HepG2 (cell line): ENCODE data around the gene ASL. TPM values are rescaled to one million over a fixed set of nuclear protein-coding genes. Genes with fewer than 3 reads are reported as not detected.

Experiments
- ATAC-seq: fragments of 200-7000 bp; cut with Tn5 transposase; 3 replicates; pipeline ENCODE4 v1.9.1; 2020; ENCODE audit warnings: mild to moderate bottlenecking, moderate library complexity
- BruUV-seq: library from RNA; stranded (reverse); fragments of 400-500 nt; replicated peaks from 2 replicates; lab custom pipeline; 2021; lab: Mats Ljungman, UMichigan
- CTCF ChIA-PET: fragments of 300-600 bp; formaldehyde crosslinking; extraction: SDS; loops from one replicate; lab custom pipeline; 2021; ENCODE audit warnings: low total read pairs, inconsistent platforms, low intra/inter-chr PET ratio; lab: Yijun Ruan, JAX
- POLR2A ChIA-PET: fragments of 350-600 bp; sonication (Branson Sonifier 250); formaldehyde crosslinking; loops from one replicate; lab custom pipeline; 2020; ENCODE audit warnings: antibody characterized with exemption, inconsistent platforms; lab: Yijun Ruan, JAX
- DNase-seq: peaks from one replicate; pipeline ENCODE4 v3.0.0-alpha.2; 2015; ENCODE audit warnings: low spot score
- FAIRE-seq: peaks from 3 replicates; lab custom pipeline; 2011; peaks lifted over from hg19 to GRCh38; lab: Jason Lieb, UNC
- H2AFZ ChIP-seq: one replicate; pipeline ENCODE4 v1.6.1; 2011; ENCODE audit warnings: low read length, inconsistent platforms
- H3K27ac ChIP-seq: fragments of 300-600 bp; 3 replicates; pipeline ENCODE4 v1.8.0; 2011; ENCODE audit warnings: mixed run types, mild to moderate bottlenecking, mixed read lengths, low read length, inconsistent platforms; ENCODE audit not compliant: insufficient read depth; ENCODE audit errors: extremely low read length
- H3K27me3 ChIP-seq, 2 experiments: fragments of 200-600 bp in 1 of 2; 2 replicates in 1 of 2; 3 replicates in 1 of 2; pipeline versions ENCODE4 v1.6.0 to v1.8.0; 2011; ENCODE audit warnings: low read length in 2 of 2, mild to moderate bottlenecking in 2 of 2, moderate library complexity in 2 of 2, inconsistent platforms in 1 of 2; ENCODE audit not compliant: insufficient read depth in 2 of 2, control insufficient read depth in 1 of 2
- H3K36me3 ChIP-seq, 2 experiments: fragments of 200-600 bp in 1 of 2; replicated peaks in 1 of 2; 2 replicates in 1 of 2; 3 replicates in 1 of 2; pipeline versions ENCODE4 v1.5.1 to v1.8.0; 2011; ENCODE audit warnings: low read length in 2 of 2, inconsistent platforms in 1 of 2; ENCODE audit not compliant: insufficient read depth in 2 of 2, control insufficient read depth in 1 of 2
- H3K4me1 ChIP-seq: 2 replicates; pipeline ENCODE4 v1.5.1; 2012; ENCODE audit warnings: low read length, inconsistent platforms; ENCODE audit not compliant: insufficient read depth
- H3K4me2 ChIP-seq: 2 replicates; pipeline ENCODE4 v1.6.0; 2011; ENCODE audit warnings: low read depth, low read length, inconsistent platforms
- H3K4me3 ChIP-seq, 3 experiments: fragments of 200-600 bp in 1 of 3; sonication (generic), shearing (Covaris generic) in 1 of 3; replicated peaks in 1 of 3; 2 replicates each; pipeline ENCODE4 v1.5.1; 2011 to 2016; ENCODE audit warnings: low read length in 3 of 3, inconsistent platforms in 2 of 3, low read depth in 2 of 3, mild to moderate bottlenecking in 2 of 3, control low read depth in 1 of 3, mixed read lengths in 1 of 3; ENCODE audit not compliant: insufficient read depth in 1 of 3
- H3K79me2 ChIP-seq: one replicate; pipeline ENCODE4 v1.6.1; 2011; ENCODE audit warnings: low read length, inconsistent platforms; ENCODE audit not compliant: insufficient read depth
- H3K9ac ChIP-seq: 2 replicates; pipeline ENCODE4 v1.6.0; 2011; ENCODE audit warnings: mild to moderate bottlenecking, low read depth, low read length, inconsistent platforms; ENCODE audit not compliant: insufficient read depth
- H3K9me3 ChIP-seq: 2 replicates; pipeline ENCODE4 v1.5.1; 2012; ENCODE audit warnings: mild to moderate bottlenecking, low read length
- H4K20me1 ChIP-seq: 2 replicates; pipeline ENCODE4 v1.6.0; 2011; ENCODE audit warnings: inconsistent platforms, mild to moderate bottlenecking, low read length, moderate library complexity; ENCODE audit not compliant: insufficient read depth
- CEBPG ChIP-seq: IDR thresholded peaks from 2 replicates; pipeline ENCODE4 v1.6.1; 2016
- FOXA1 ChIP-seq, 2 experiments: fragments of 450-650 bp in 1 of 2; sonication (generic) in 1 of 2; formaldehyde crosslinking in 1 of 2; IDR thresholded peaks; 2 replicates each; pipeline versions ENCODE4 v1.4.0 to v1.6.1; 2016 to 2020; ENCODE audit warnings: missing genetic modification reagents in 1 of 2
- FOXA3 ChIP-seq: IDR thresholded peaks from 2 replicates; pipeline ENCODE4 v1.6.1; 2016; ENCODE audit warnings: missing genetic modification reagents, missing compliant biosample characterization
- FOXJ3 ChIP-seq: sonication (generic); formaldehyde crosslinking; IDR thresholded peaks from 2 replicates; pipeline ENCODE4 v1.4.0; 2020; ENCODE audit warnings: missing genetic modification reagents, mild to moderate bottlenecking, borderline replicate concordance
- GATAD2A ChIP-seq: IDR thresholded peaks from 2 replicates; pipeline ENCODE4 v1.6.1; 2016
- HNF4A ChIP-seq: sonication (generic); formaldehyde crosslinking; IDR thresholded peaks from 2 replicates; pipeline ENCODE4 v1.4.0; 2020; ENCODE audit warnings: missing genetic modification reagents
- KAT2B ChIP-seq: fragments of 150-350 bp; IDR thresholded peaks from 2 replicates; pipeline ENCODE4 v1.6.1; 2014; ENCODE audit warnings: low read depth, low read length, borderline replicate concordance
- ONECUT2 ChIP-seq: sonication (generic); formaldehyde crosslinking; IDR thresholded peaks from 2 replicates; pipeline ENCODE4 v1.4.0; 2020; ENCODE audit warnings: missing genetic modification reagents
- SAP130 ChIP-seq: IDR thresholded peaks from 2 replicates; pipeline ENCODE4 v1.6.1; 2016; ENCODE audit warnings: low read depth
- SOX13 ChIP-seq, 3 experiments: fragments of 450-650 bp in 1 of 3; sonication (generic) in 1 of 3; formaldehyde crosslinking in 1 of 3; IDR thresholded peaks in 2 of 3; conservative IDR thresholded peaks in 1 of 3; 2 replicates each; pipeline versions ENCODE4 v1.5.0 to v1.6.1; 2016 to 2020; ENCODE audit warnings: antibody characterized with exemption in 1 of 3, mild to moderate bottlenecking in 1 of 3, missing compliant biosample characterization in 1 of 3, missing genetic modification reagents in 1 of 3, moderate library complexity in 1 of 3
- SOX5 ChIP-seq: IDR thresholded peaks from 2 replicates; pipeline ENCODE4 v1.6.1; 2016; ENCODE audit warnings: borderline replicate concordance
- SRSF9 ChIP-seq: fragments of 200-400 bp; formaldehyde crosslinking; IDR thresholded peaks from 2 replicates; pipeline ENCODE4 v1.6.1; 2018; ENCODE audit warnings: borderline replicate concordance, mild to moderate bottlenecking, low read depth, low read length; ENCODE audit not compliant: insufficient read depth, poor library complexity, severe bottlenecking
- ZBTB14 ChIP-seq: sonication (generic); formaldehyde crosslinking; IDR thresholded peaks from 2 replicates; pipeline ENCODE4 v1.4.0; 2020; ENCODE audit warnings: missing genetic modification reagents
- ZNF230 ChIP-seq: sonication (generic); formaldehyde crosslinking; IDR thresholded peaks from 2 replicates; pipeline ENCODE4 v1.4.0; 2020; ENCODE audit warnings: mild to moderate bottlenecking, missing genetic modification reagents
- ZNF446 ChIP-seq: sonication (generic); formaldehyde crosslinking; IDR thresholded peaks from 2 replicates; pipeline ENCODE4 v1.5.0; 2020; ENCODE audit warnings: mild to moderate bottlenecking, missing genetic modification reagents
- ZNF614 ChIP-seq: IDR thresholded peaks from 2 replicates; pipeline ENCODE4 v1.6.1; 2018; ENCODE audit warnings: missing biosample characterization, missing genetic modification reagents, inconsistent platforms, borderline replicate concordance
- WGBS: methylation state at CpG from one replicate; pipeline ENCODE4 v1.1.6; 2017; ENCODE audit warnings: low lambda C conversion rate; 5-methylcytosine and 5-hydroxymethylcytosine counted together
- in situ Hi-C: cut with HindIII; loops from 2 replicates; pipeline ENCODE4 v1.10.0; 2017; ENCODE audit warnings: low pct_unique_long_range_greater_than_20kb; ENCODE audit not compliant: extremely low pct_ligation_motif_present
- intact Hi-C: fragments of 100-400 bp; cut with micrococcal nuclease; formaldehyde crosslinking; loops from one replicate; pipeline ENCODE4 v1.10.0; 2022; ENCODE audit not compliant: unreplicated experiment
- polyA plus RNA-seq, 8 experiments: library from polyadenylated mRNA; depleted of rRNA in 3 of 8; stranded (reverse) in 7 of 8; unstranded in 1 of 8; fragments of >200 nt; fragmentation: Illumina TruSeq in 4 of 8; extraction: Trizol in 4 of 8; gene quantifications; 2 replicates each; pipeline versions ENCODE4 v1.2.1 to v1.2.3, GENCODE V29; 2011 to 2016; ENCODE audit warnings: low read depth in 4 of 8, missing spikeins in 1 of 8, mixed read lengths in 1 of 8; ENCODE audit not compliant: insufficient read depth in 1 of 8
- total RNA-seq, 5 experiments: library from RNA; depleted of rRNA; stranded (reverse); fragments of >200 nt; fragmentation: Illumina TruSeq; extraction: Trizol; gene quantifications; 2 replicates each; pipeline ENCODE4 v1.2.3, GENCODE V29; 2016; ENCODE audit warnings: low read depth in 1 of 5
- TF ChIP-seq, protein P1 (sequence below), 2 experiments: fragments of 450-650 bp in 1 of 2; sonication (generic) in 1 of 2; formaldehyde crosslinking; IDR thresholded peaks; 2 replicates each; pipeline versions ENCODE4 v1.5.0 to v1.8.0; 2020 to 2022; ENCODE audit warnings: mild to moderate bottlenecking in 1 of 2, missing genetic modification reagents in 1 of 2
- TF ChIP-seq, protein P2 (sequence below): IDR thresholded peaks from 2 replicates; pipeline ENCODE4 v1.6.1; 2012; ENCODE audit warnings: low read depth, low read length, improper control_type of control experiment

The ASL gene
- total and polyA plus RNA-seq, 2 of the 13 experiments (the other 11 are each of a cell fraction or from before 2014, with no cell fraction given) = 71.4 to 96.5 TPM

- TF ChIP-seq HNF4A (CRISPR knock-in tag) = 0 out of 2 replicates have a peak, but pooled peaks have one; percentile 8
- no peak for TF ChIP-seq SOX13 (IDR thresholded peaks at IDR 0.05)
- peak in 1 of 2 experiments; percentile 74; a peak in 2 of 4 replicates for TF ChIP-seq SOX13 (CRISPR knock-in tag; conservative IDR thresholded peaks at IDR 0.05 in 1 of 2, IDR thresholded peaks at IDR 0.05 in 1 of 2)
- TF ChIP-seq ZNF230 (CRISPR knock-in tag) = no peak
Observed at GRCh38 chr7:66118603-66119002, 43.0 kb downstream of the ASL start (continued).

DNA sequence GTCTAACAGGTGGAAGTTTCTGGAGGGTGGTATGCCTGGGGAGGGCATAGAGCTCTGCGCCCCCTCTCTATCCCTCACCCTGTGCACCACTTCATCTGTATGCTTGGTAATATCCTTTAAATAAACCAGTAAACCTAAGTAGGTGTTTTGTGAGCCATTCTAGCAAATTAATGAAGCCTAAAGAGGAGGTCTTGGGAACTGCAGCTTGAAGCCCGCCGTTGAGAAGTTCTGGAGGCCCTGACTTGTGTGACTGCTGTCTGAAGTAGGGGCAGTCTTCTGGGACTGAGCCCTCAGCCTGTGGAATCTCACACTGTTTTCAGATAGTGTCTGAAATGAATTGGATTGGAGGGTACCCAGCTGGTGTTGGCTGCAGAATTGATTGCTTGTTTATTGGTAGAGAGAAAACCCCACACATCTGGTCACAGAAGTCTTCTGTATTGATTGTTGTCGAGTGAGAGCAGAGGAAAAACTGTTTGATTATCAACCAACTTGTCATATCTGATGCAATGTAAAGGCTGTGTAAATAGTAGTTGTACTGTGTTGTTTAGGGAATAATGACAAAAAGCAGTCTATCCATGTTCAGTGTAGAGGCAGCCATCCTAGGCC lies 43.7 kb downstream of the ASL start:
- Histone ChIP-seq H3K27ac (peak overlapping the region; percentile 63), H2AFZ (no peak overlapping the region), H3K4me1 (peaks cover 71% of the 10 kb centered on the region), H3K4me3 (no peak overlapping the region), H4K20me1 (no peaks in the 10 kb centered on the region; the same call in 1 of the 2 replicates), H3K4me2 (peak overlapping the region; percentile 53), H3K27me3 (no peaks in the 10 kb centered on the region), H3K79me2 (peaks cover 75% of the 10 kb centered on the region), H3K9ac (peak overlapping the region; percentile 25), H3K9me3 (no peaks in the 10 kb centered on the region), H3K36me3 (peaks cover 0 to 17% of the 10 kb centered on the region in 2 experiments; a peak in 1 of 5 replicates)
- in situ Hi-C loops (no loop called here), intact Hi-C loops (no loop called here)
- ATAC-seq = peak; percentile 20; the same call in 2 of the 3 replicates
- ChIA-PET CTCF (no interaction called here), POLR2A (interaction anchor here (0.7 to 1.3 kb wide), 3 partner anchors 23 to 68 kb away, joined by 3 to 6 read pairs (median 4); no protein-coding TSS in a partner anchor)
- DNase-seq = no peak
- no TSS peak for BruUV-seq
- WGBS = 57% methylated on average over 2 of the region's 4 CpGs
- FAIRE-seq = no peak
- TF ChIP-seq SRSF9 = no peak
- TF ChIP-seq, protein P1, sequence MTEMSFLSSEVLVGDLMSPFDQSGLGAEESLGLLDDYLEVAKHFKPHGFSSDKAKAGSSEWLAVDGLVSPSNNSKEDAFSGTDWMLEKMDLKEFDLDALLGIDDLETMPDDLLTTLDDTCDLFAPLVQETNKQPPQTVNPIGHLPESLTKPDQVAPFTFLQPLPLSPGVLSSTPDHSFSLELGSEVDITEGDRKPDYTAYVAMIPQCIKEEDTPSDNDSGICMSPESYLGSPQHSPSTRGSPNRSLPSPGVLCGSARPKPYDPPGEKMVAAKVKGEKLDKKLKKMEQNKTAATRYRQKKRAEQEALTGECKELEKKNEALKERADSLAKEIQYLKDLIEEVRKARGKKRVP (CRISPR knock-in tag; IDR thresholded peaks at IDR 0.05) = peak in 1 of 2 experiments; percentile 92; a peak in 2 of 4 replicates
- no peak for TF ChIP-seq SOX13 (IDR thresholded peaks at IDR 0.05)
- peak in 1 of 2 experiments; percentile 69; a peak in 2 of 4 replicates for TF ChIP-seq SOX13 (CRISPR knock-in tag; conservative IDR thresholded peaks at IDR 0.05 in 1 of 2, IDR thresholded peaks at IDR 0.05 in 1 of 2)
- TF ChIP-seq SAP130 = peak; percentile 39; the same call in 1 of the 2 replicates
- TF ChIP-seq ZNF446 (CRISPR knock-in tag) = no peak
- no peak for TF ChIP-seq FOXA1 (IDR thresholded peaks at IDR 0.05)
- TF ChIP-seq FOXA1 (CRISPR knock-in tag; IDR thresholded peaks at IDR 0.05) = peak; percentile 49; the same call in 1 of the 2 replicates
- TF ChIP-seq FOXJ3 (CRISPR knock-in tag) = peak; percentile 34; the same call in 1 of the 2 replicates
- TF ChIP-seq FOXA3 = peak; percentile 82
- TF ChIP-seq ONECUT2 (CRISPR knock-in tag) = peak; percentile 58
- TF ChIP-seq ZBTB14 (CRISPR knock-in tag) = no peak
- no peak for TF ChIP-seq ZNF614 (CRISPR knock-in tag)
- TF ChIP-seq, protein P2, sequence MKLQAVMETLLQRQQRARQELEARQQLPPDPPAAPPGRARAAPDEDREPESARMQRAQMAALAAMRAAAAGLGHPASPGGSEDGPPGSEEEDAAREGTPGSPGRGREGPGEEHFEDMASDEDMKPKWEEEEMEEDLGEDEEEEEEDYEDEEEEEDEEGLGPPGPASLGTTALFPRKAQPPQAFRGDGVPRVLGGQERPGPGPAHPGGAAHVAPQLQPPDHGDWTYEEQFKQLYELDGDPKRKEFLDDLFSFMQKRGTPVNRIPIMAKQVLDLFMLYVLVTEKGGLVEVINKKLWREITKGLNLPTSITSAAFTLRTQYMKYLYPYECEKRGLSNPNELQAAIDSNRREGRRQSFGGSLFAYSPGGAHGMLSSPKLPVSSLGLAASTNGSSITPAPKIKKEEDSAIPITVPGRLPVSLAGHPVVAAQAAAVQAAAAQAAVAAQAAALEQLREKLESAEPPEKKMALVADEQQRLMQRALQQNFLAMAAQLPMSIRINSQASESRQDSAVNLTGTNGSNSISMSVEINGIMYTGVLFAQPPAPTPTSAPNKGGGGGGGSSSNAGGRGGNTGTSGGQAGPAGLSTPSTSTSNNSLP = peak; percentile 36; the same call in 1 of the 2 replicates
- TF ChIP-seq GATAD2A (CRISPR knock-in tag) = peak; percentile 75
- TF ChIP-seq SOX5 (CRISPR knock-in tag) = peak; percentile 46; the same call in 1 of the 2 replicates
- peak; percentile 68; the same call in 1 of the 2 replicates for TF ChIP-seq KAT2B
- TF ChIP-seq CEBPG (CRISPR knock-in tag) = peak; percentile 66
